Measurements from ENCODE around the gene IRF9.

Gene IRF9

GRCh38 chr14:24176599-24176998 lies 15.5 kb downstream of the IRF9 start:
- Histone ChIP-seq H3K9ac (ENCODE audit: low read depth, low read length) (no peak overlapping the region), H3K27me3 (ENCODE audit: control insufficient read depth, insufficient read depth, low read length) (no peaks in the 10 kb centered on the region), H3K36me3 (ENCODE audit: control insufficient read depth, insufficient read depth, low read length) (peaks cover 49% of the 10 kb centered on the region), H3K9me3 (ENCODE audit: control insufficient read depth, insufficient read depth, low read length) (no peaks in the 10 kb centered on the region), H3K4me3 (ENCODE audit: low read depth, low read length) (no peak overlapping the region), H3K4me1 (ENCODE audit: control insufficient read depth, insufficient read depth, low read length) (peaks cover 3% of the 10 kb centered on the region)

- H3K4me3 ChIP-seq (ENCODE audit: low read depth, low read length) = no peak overlapping the region
- peaks cover 56% of the 10 kb centered on the region for H3K36me3 ChIP-seq (ENCODE audit: control insufficient read depth, insufficient read depth, low read length)
- no peaks in the 10 kb centered on the region for H3K9me3 ChIP-seq (ENCODE audit: control insufficient read depth, insufficient read depth, low read length)
These were observed 16.2 kb downstream of the IRF9 start for GRCh38 chr14:24177041-24177825.

GRCh38 chr14:24177891-24178290 lies 16.8 kb downstream of the IRF9 start:
- Histone ChIP-seq H3K27me3 (ENCODE audit: control insufficient read depth, insufficient read depth, low read length) (no peaks in the 10 kb centered on the region), H3K4me3 (ENCODE audit: low read depth, low read length) (no peak overlapping the region), H3K4me1 (ENCODE audit: control insufficient read depth, insufficient read depth, low read length) (no peaks in the 10 kb centered on the region), H3K9me3 (ENCODE audit: control insufficient read depth, insufficient read depth, low read length) (no peaks in the 10 kb centered on the region), H3K36me3 (ENCODE audit: control insufficient read depth, insufficient read depth, low read length) (peaks cover 62% of the 10 kb centered on the region), H3K9ac (ENCODE audit: low read depth, low read length) (no peak overlapping the region)

More at GRCh38 chr14:24177041-24177825, 16.2 kb downstream of the IRF9 start:
- Histone ChIP-seq H3K27me3 (ENCODE audit: control insufficient read depth, insufficient read depth, low read length) (no peaks in the 10 kb centered on the region), H3K9ac (ENCODE audit: low read depth, low read length) (no peak overlapping the region), H3K4me1 (ENCODE audit: control insufficient read depth, insufficient read depth, low read length) (peaks cover 2% of the 10 kb centered on the region)

- Histone ChIP-seq H3K4me3 (ENCODE audit: low read depth, low read length) (no peak overlapping the region), H3K36me3 (ENCODE audit: control insufficient read depth, insufficient read depth, low read length) (peaks cover 64% of the 10 kb centered on the region), H3K4me1 (ENCODE audit: control insufficient read depth, insufficient read depth, low read length) (no peaks in the 10 kb centered on the region), H3K9ac (ENCODE audit: low read depth, low read length) (no peak overlapping the region), H3K27me3 (ENCODE audit: control insufficient read depth, insufficient read depth, low read length) (no peaks in the 10 kb centered on the region), H3K9me3 (ENCODE audit: control insufficient read depth, insufficient read depth, low read length) (no peaks in the 10 kb centered on the region)
These were observed 17.5 kb downstream of the IRF9 start for GRCh38 chr14:24178399-24179178.

GRCh38 chr14:24179294-24179960 lies 18.4 kb downstream of the IRF9 start:
- no peaks in the 10 kb centered on the region for H3K27me3 ChIP-seq (ENCODE audit: control insufficient read depth, insufficient read depth, low read length)
- H3K4me3 ChIP-seq (ENCODE audit: low read depth, low read length) = no peak overlapping the region
- no peak overlapping the region for H3K9ac ChIP-seq (ENCODE audit: low read depth, low read length)
- peaks cover 71% of the 10 kb centered on the region for H3K36me3 ChIP-seq (ENCODE audit: control insufficient read depth, insufficient read depth, low read length)
- no peaks in the 10 kb centered on the region for H3K4me1 ChIP-seq (ENCODE audit: control insufficient read depth, insufficient read depth, low read length)
- H3K9me3 ChIP-seq (ENCODE audit: control insufficient read depth, insufficient read depth, low read length) = no peaks in the 10 kb centered on the region

- Histone ChIP-seq H3K4me1 (ENCODE audit: control insufficient read depth, insufficient read depth, low read length) (no peaks in the 10 kb centered on the region), H3K9me3 (ENCODE audit: control insufficient read depth, insufficient read depth, low read length) (no peaks in the 10 kb centered on the region), H3K4me3 (ENCODE audit: low read depth, low read length) (no peak overlapping the region), H3K9ac (ENCODE audit: low read depth, low read length) (no peak overlapping the region), H3K27me3 (ENCODE audit: control insufficient read depth, insufficient read depth, low read length) (no peaks in the 10 kb centered on the region), H3K36me3 (ENCODE audit: control insufficient read depth, insufficient read depth, low read length) (peaks cover 76% of the 10 kb centered on the region)
These were observed 19.1 kb downstream of the IRF9 start for GRCh38 chr14:24179961-24180796.

GRCh38 chr14:24181371-24182077 lies 20.5 kb downstream of the IRF9 start:
- Histone ChIP-seq H3K27me3 (ENCODE audit: control insufficient read depth, insufficient read depth, low read length) (no peaks in the 10 kb centered on the region), H3K4me1 (ENCODE audit: control insufficient read depth, insufficient read depth, low read length) (no peaks in the 10 kb centered on the region), H3K9me3 (ENCODE audit: control insufficient read depth, insufficient read depth, low read length) (no peaks in the 10 kb centered on the region), H3K4me3 (ENCODE audit: low read depth, low read length) (no peak overlapping the region), H3K9ac (ENCODE audit: low read depth, low read length) (no peak overlapping the region), H3K36me3 (ENCODE audit: control insufficient read depth, insufficient read depth, low read length) (peaks cover 89% of the 10 kb centered on the region)

- H3K36me3 ChIP-seq (ENCODE audit: control insufficient read depth, insufficient read depth, low read length) = peaks cover 94% of the 10 kb centered on the region
- H3K9ac ChIP-seq (ENCODE audit: low read depth, low read length) = no peak overlapping the region
- no peak overlapping the region for H3K4me3 ChIP-seq (ENCODE audit: low read depth, low read length)
- no peaks in the 10 kb centered on the region for H3K27me3 ChIP-seq (ENCODE audit: control insufficient read depth, insufficient read depth, low read length)
- no peaks in the 10 kb centered on the region for H3K4me1 ChIP-seq (ENCODE audit: control insufficient read depth, insufficient read depth, low read length)
- H3K9me3 ChIP-seq (ENCODE audit: control insufficient read depth, insufficient read depth, low read length) = no peaks in the 10 kb centered on the region
These were observed 21.2 kb downstream of the IRF9 start for GRCh38 chr14:24182110-24182882.

- Histone ChIP-seq H3K4me3 (ENCODE audit: low read depth, low read length) (no peak overlapping the region), H3K4me1 (ENCODE audit: control insufficient read depth, insufficient read depth, low read length) (peaks cover 6% of the 10 kb centered on the region), H3K27me3 (ENCODE audit: control insufficient read depth, insufficient read depth, low read length) (no peaks in the 10 kb centered on the region), H3K9ac (ENCODE audit: low read depth, low read length) (no peak overlapping the region), H3K36me3 (ENCODE audit: control insufficient read depth, insufficient read depth, low read length) (peaks cover 89% of the 10 kb centered on the region), H3K9me3 (ENCODE audit: control insufficient read depth, insufficient read depth, low read length) (no peaks in the 10 kb centered on the region)
These were observed 22.0 kb downstream of the IRF9 start for GRCh38 chr14:24183014-24183481.

Measured in iPS-15b (cell line).